NT2/D1 (cell line): Measurements from ENCODE around the gene PPP2CA.

ENCODE experiments used
- YY1 ChIP-seq: IDR thresholded peaks from 2 replicates; pipeline ENCODE4 v1.6.1; 2011; ENCODE audit not compliant: insufficient read length, insufficient read depth
- ZNF274 ChIP-seq: IDR thresholded peaks from 2 replicates; pipeline ENCODE4 v1.6.1; 2011; ENCODE audit warnings: mild to moderate bottlenecking, low read depth, low read length

DNA sequence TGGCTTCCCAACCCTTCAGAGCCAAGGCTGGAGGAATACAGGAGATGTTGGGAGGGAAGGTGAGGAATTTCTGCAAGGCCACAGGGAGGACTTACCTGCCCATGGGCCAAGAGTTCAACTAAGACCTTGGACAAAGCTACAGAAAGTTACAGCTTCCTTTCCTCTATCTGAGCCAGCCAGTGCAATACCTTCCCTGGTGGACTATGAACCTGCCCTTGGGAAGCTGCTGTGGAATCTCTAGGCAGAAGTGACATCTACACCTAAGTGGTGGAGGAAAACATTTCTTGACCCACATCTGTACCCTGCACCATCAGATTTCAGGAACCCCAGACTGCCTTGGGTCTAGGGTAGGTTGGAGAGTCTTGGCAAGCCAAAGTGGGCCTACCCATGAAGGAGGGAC, 42.4 kb downstream of the PPP2CA start:
- TF ChIP-seq YY1 (no peak), ZNF274 (no peak)
